ENCODE measurements around the gene MICAL2. TPM values are rescaled to one million over a fixed set of nuclear protein-coding genes. Genes with fewer than 3 reads are reported as not detected.
A peak's percentile ranks its signal among the peaks of the same experiment; 100 is the strongest.

MICAL2 gene
- polyA plus RNA-seq, 1 experiment = 135 TPM

- POLR2A ChIA-PET = interaction anchor here (1.1 to 2.8 kb wide), 2 partner anchors 12 to 88 kb away, joined by 3 to 16 read pairs; no protein-coding TSS in a partner anchor
Measured at GRCh38 chr11:12075291-12075690, 35.1 kb upstream of the MICAL2 start.

GRCh38 chr11:12075822-12076821, 34.3 kb upstream of the MICAL2 start:
- Histone ChIP-seq H3K36me3 (ENCODE audit: control insufficient read depth, insufficient read depth, low read length) (no peaks in the 10 kb centered on the region), H3K4me3 (ENCODE audit: low read depth, low read length) (no peak overlapping the region), H3K27me3 (ENCODE audit: control insufficient read depth, insufficient read depth, low read length) (no peaks in the 10 kb centered on the region)
- peak; percentile 100 for DNase-seq (ENCODE audit: low read depth)
- ChIA-PET CTCF (interaction anchor here (1.1 to 3.4 kb wide), 3 partner anchors 9 to 29 kb away, joined by 3 to 16 read pairs (median 16); no protein-coding TSS in a partner anchor), POLR2A (interaction anchor here (0.9 to 2.8 kb wide), 4 partner anchors 11 to 211 kb away, joined by 3 to 16 read pairs (median 3); no protein-coding TSS in a partner anchor)
- TF ChIP-seq CTCF (IDR thresholded peaks at IDR 0.05; ENCODE audit: insufficient read depth, low read depth, low read length) = no peak

More at GRCh38 chr11:12075291-12075690, 35.1 kb upstream of the MICAL2 start:
- Histone ChIP-seq H3K36me3 (ENCODE audit: control insufficient read depth, insufficient read depth, low read length) (no peaks in the 10 kb centered on the region), H3K27me3 (ENCODE audit: control insufficient read depth, insufficient read depth, low read length) (no peaks in the 10 kb centered on the region), H3K4me3 (ENCODE audit: low read depth, low read length) (no peak overlapping the region)
- CTCF ChIA-PET = interaction anchor here (1.0 to 3.4 kb wide), 3 partner anchors 12 to 206 kb away, joined by 3 to 16 read pairs (median 16); no protein-coding TSS in a partner anchor
- TF ChIP-seq CTCF (IDR thresholded peaks at IDR 0.05; ENCODE audit: insufficient read depth, low read depth, low read length) = no peak
- no peak for DNase-seq (ENCODE audit: low read depth)

- ChIA-PET POLR2A (interaction anchor here (0.9 to 2.8 kb wide), 3 partner anchors 10 to 210 kb away, joined by 3 to 16 read pairs (median 3); no protein-coding TSS in a partner anchor), CTCF (interaction anchor here (1.1 to 3.4 kb wide), 4 partner anchors 10 to 205 kb away, joined by 3 to 16 read pairs (median 10); no protein-coding TSS in a partner anchor)
- no peak for DNase-seq (ENCODE audit: low read depth)
- TF ChIP-seq CTCF (IDR thresholded peaks at IDR 0.05; ENCODE audit: insufficient read depth, low read depth, low read length) = no peak
- Histone ChIP-seq H3K27me3 (ENCODE audit: control insufficient read depth, insufficient read depth, low read length) (no peaks in the 10 kb centered on the region), H3K36me3 (ENCODE audit: control insufficient read depth, insufficient read depth, low read length) (no peaks in the 10 kb centered on the region), H3K4me3 (ENCODE audit: low read depth, low read length) (no peak overlapping the region)
Measured at GRCh38 chr11:12076840-12077534, 33.4 kb upstream of the MICAL2 start.

- ChIA-PET CTCF (interaction anchor here (0.5 to 3.4 kb wide), 4 partner anchors 10 to 205 kb away, joined by 3 to 16 read pairs (median 10); no protein-coding TSS in a partner anchor), POLR2A (interaction anchor here (1.0 to 2.8 kb wide), 3 partner anchors 9 to 209 kb away, joined by 3 to 16 read pairs (median 4); no protein-coding TSS in a partner anchor)
- Histone ChIP-seq H3K27me3 (ENCODE audit: control insufficient read depth, insufficient read depth, low read length) (no peaks in the 10 kb centered on the region), H3K36me3 (ENCODE audit: control insufficient read depth, insufficient read depth, low read length) (no peaks in the 10 kb centered on the region), H3K4me3 (ENCODE audit: low read depth, low read length) (no peak overlapping the region)
- no peak for DNase-seq (ENCODE audit: low read depth)
- no peak for TF ChIP-seq CTCF (IDR thresholded peaks at IDR 0.05; ENCODE audit: insufficient read depth, low read depth, low read length)
Measured at GRCh38 chr11:12077535-12078280, 32.7 kb upstream of the MICAL2 start.

Measured in BJ (cell line).